GM12878 (cell line): ENCODE results near the gene ARL3. TPM values are rescaled to one million over a fixed set of nuclear protein-coding genes. Genes with fewer than 3 reads are reported as not detected.

Experiments used
- BCL11A ChIP-seq: IDR thresholded peaks from 2 replicates; pipeline ENCODE4 v1.6.1; 2011; ENCODE audit warnings: low read depth, low read length
- BCLAF1 ChIP-seq: fragments of 450-650 bp; IDR thresholded peaks from 2 replicates; pipeline ENCODE4 v1.6.1; 2017; ENCODE audit warnings: antibody characterized with exemption, mild to moderate bottlenecking, moderate library complexity
- FOS ChIP-seq: IDR thresholded peaks from 3 replicates; pipeline ENCODE4 v1.6.1; 2011; ENCODE audit warnings: borderline replicate concordance; ENCODE audit not compliant: insufficient read length; ENCODE audit errors: extremely low read depth
- HCFC1 ChIP-seq: fragments of 150-350 bp; IDR thresholded peaks from 2 replicates; pipeline ENCODE4 v1.6.1; 2014; ENCODE audit warnings: low read length
- JUND ChIP-seq: IDR thresholded peaks from 2 replicates; pipeline ENCODE4 v1.6.1; 2012; ENCODE audit warnings: low read depth, mild to moderate bottlenecking, low read length, improper control_type of control experiment, moderate library complexity
- NFXL1 ChIP-seq: fragments of 450-650 bp; IDR thresholded peaks from 2 replicates; pipeline ENCODE4 v1.6.1; 2017; ENCODE audit warnings: antibody characterized with exemption, mild to moderate bottlenecking, borderline replicate concordance
- ZBTB33 ChIP-seq: fragments of 450-650 bp; IDR thresholded peaks from 2 replicates; pipeline ENCODE4 v1.6.1; 2017; ENCODE audit warnings: mild to moderate bottlenecking
- ZNF622 ChIP-seq: fragments of 450-650 bp; IDR thresholded peaks from 2 replicates; pipeline ENCODE4 v1.6.1; 2017; ENCODE audit warnings: mild to moderate bottlenecking, inconsistent platforms
- ZNF687 ChIP-seq: fragments of 450-650 bp; IDR thresholded peaks from 2 replicates; pipeline ENCODE4 v1.6.1; 2017; ENCODE audit warnings: mild to moderate bottlenecking, moderate library complexity
- polyA plus RNA-seq, 11 experiments: library from polyadenylated mRNA; depleted of rRNA in 4 of 11; unstranded in 6 of 11; stranded (reverse) in 5 of 11; fragments of >200 nt; fragmentation: Nextera tagmentation in 4 of 11; fragmentation: Illumina TruSeq in 1 of 11; extraction: Ambion mirVana in 4 of 11; extraction: Trizol in 1 of 11; gene quantifications; 1 replicate in 1 of 11; 2 replicates in 10 of 11; pipeline versions ENCODE4 v1.2.1 to v1.2.3, GENCODE V29; 2011 to 2016; ENCODE audit warnings: inconsistent platforms in 2 of 11, missing spikeins in 2 of 11, low read depth in 1 of 11
- total RNA-seq, 4 experiments: library from RNA; depleted of rRNA in 3 of 4; stranded (reverse); fragments of >200 nt in 3 of 4; fragmentation: Illumina TruSeq in 1 of 4; extraction: Trizol in 1 of 4; gene quantifications; 2 replicates each; pipeline versions ENCODE4 v1.2.1 to v1.2.3, GENCODE V29; 2013 to 2021

Gene ARL3
- total and polyA plus RNA-seq, 10 of the 15 experiments (the other 5 are each of a cell fraction or from before 2014, with no cell fraction given): 4.9 to 26.1 (median 11.0) TPM

DNA sequence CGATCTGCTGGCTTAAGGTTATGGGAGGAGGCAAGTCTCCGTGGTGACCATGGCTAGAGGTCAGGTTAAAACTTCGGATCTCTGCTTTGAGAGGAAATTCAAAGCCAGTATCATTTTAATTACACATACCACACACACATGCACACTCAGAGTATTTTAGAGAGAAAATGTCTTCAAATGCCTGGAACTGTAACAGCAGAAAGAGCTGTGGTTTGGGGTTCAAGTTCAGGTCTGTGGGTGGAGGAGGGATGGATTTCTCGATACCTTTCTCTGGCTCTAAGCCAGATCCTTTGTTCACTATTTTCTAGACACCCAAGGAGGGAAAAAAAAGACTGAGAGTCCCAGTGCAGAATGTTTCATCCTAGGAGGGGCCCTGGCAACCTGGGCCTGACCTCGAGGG lies 32.5 kb downstream of the ARL3 start (continued):
- TF ChIP-seq JUND (no peak), ZBTB33 (no peak), ZNF622 (no peak), HCFC1 (no peak), NFXL1 (no peak), FOS (no peak), BCL11A (no peak), BCLAF1 (no peak), ZNF687 (no peak)
